CD4-positive, alpha-beta T cell treated with Interleukin-17A for 1 hour (primary cell): ENCODE measurements around the gene ILDR1.
"Not testable (repeated sequence)": the region's sequence is repeated elsewhere in the genome, so short reads cannot be mapped to it uniquely, and the experiment has no call there.

Experiments
- DNase-seq: peaks from one replicate; pipeline ENCODE4 v3.0.0-alpha.2; 2020

Gene ILDR1

GRCh38 chr3:122021811-122022401 lies at the start of gene ILDR1:
Gene ILDR1 (minus strand): TSS chr3:122022247. CDS start chr3:122022077, 170 bp downstream.
- no peak for DNase-seq

GRCh38 chr3:122067588-122068240 lies 45.7 kb upstream of the ILDR1 start:
- DNase-seq, result no peak

GRCh38 chr3:122067214-122067550 lies 45.1 kb upstream of the ILDR1 start:
- DNase-seq, result no peak

GRCh38 chr3:122066331-122067213 lies 44.5 kb upstream of the ILDR1 start:
- DNase-seq, result no peak

GRCh38 chr3:122064326-122064725 lies 42.3 kb upstream of the ILDR1 start:
- no peak for DNase-seq

- no peak for DNase-seq
Observed at GRCh38 chr3:122063908-122064307, 41.9 kb upstream of the ILDR1 start.

- no peak for DNase-seq
Observed at GRCh38 chr3:122060040-122060698, 38.1 kb upstream of the ILDR1 start.

GRCh38 chr3:122058294-122058693 lies 36.2 kb upstream of the ILDR1 start:
- no peak for DNase-seq

GRCh38 chr3:122057671-122058070 lies 35.6 kb upstream of the ILDR1 start:
- no peak for DNase-seq

GRCh38 chr3:122055215-122055614 lies 33.2 kb upstream of the ILDR1 start, which contains the start of gene CD86:
Gene CD86 (plus strand): TSS chr3:122055362. CDS start chr3:122055490, 128 bp downstream.
- DNase-seq, result no peak

GRCh38 chr3:122052968-122053367 lies 30.9 kb upstream of the ILDR1 start:
- DNase-seq, result no peak

GRCh38 chr3:122047773-122048172 lies 25.7 kb upstream of the ILDR1 start:
- DNase-seq, result not testable (repeated sequence)

GRCh38 chr3:122047296-122047695 lies 25.2 kb upstream of the ILDR1 start:
- not testable (repeated sequence) for DNase-seq

GRCh38 chr3:122033023-122033422 lies 11.0 kb upstream of the ILDR1 start:
- no peak for DNase-seq

GRCh38 chr3:122032531-122032930 lies 10.5 kb upstream of the ILDR1 start:
- DNase-seq, result no peak

- DNase-seq, result no peak
Observed at GRCh38 chr3:122031123-122031468, 9.0 kb upstream of the ILDR1 start.

- DNase-seq, result peak; percentile 37
Observed at GRCh38 chr3:122030381-122031122, 8.5 kb upstream of the ILDR1 start.

GRCh38 chr3:122025296-122025695 lies 3.2 kb upstream of the ILDR1 start:
- DNase-seq, result no peak

- DNase-seq, result no peak
Observed at GRCh38 chr3:122024800-122025199, 2.8 kb upstream of the ILDR1 start.

- DNase-seq, result no peak
Observed at GRCh38 chr3:122023335-122023910, 1.4 kb upstream of the ILDR1 start.

- no peak for DNase-seq
Observed at GRCh38 chr3:122021037-122021436, 1.0 kb downstream of the ILDR1 start.

GRCh38 chr3:122019493-122019892 lies 2.6 kb downstream of the ILDR1 start:
- DNase-seq, result no peak
